A549 (cell line): ENCODE measurements around the gene GAS7. TPM values are rescaled to one million over a fixed set of nuclear protein-coding genes. Genes with fewer than 3 reads are reported as not detected.

Source experiments
- ATAC-seq, 2 experiments: fragments of 200-7000 bp in 1 of 2; fragments of >200 bp in 1 of 2; cut with Nextera tagmentation in 1 of 2; cut with Tn5 transposase in 1 of 2; 3 replicates each; pipeline versions ENCODE4 v1.8.0 to v1.9.1; 2018 to 2020; ENCODE audit warnings: mild to moderate bottlenecking in 1 of 2, moderate library complexity in 1 of 2
- CTCF ChIA-PET: fragments of 300-600 bp; sonication (Branson Sonifier 250); formaldehyde crosslinking; extraction: SDS; loops from one replicate; lab custom pipeline; 2021; ENCODE audit warnings: antibody characterized with exemption, inconsistent platforms; lab: Yijun Ruan, JAX
- POLR2A ChIA-PET: fragments of 350-600 bp; formaldehyde crosslinking; extraction: SDS; loops from one replicate; lab custom pipeline; 2021; ENCODE audit warnings: antibody characterized with exemption, inconsistent platforms; lab: Yijun Ruan, JAX
- DNase-seq, 2 experiments: peaks; one replicate each; pipeline versions ENCODE4 v3.0.0 to v3.0.0-alpha.2; 2011 to 2016; ENCODE audit warnings: low read depth in 1 of 2, low spot score in 1 of 2
- FAIRE-seq: peaks from 2 replicates; lab custom pipeline; 2011; peaks lifted over from hg19 to GRCh38; lab: Jason Lieb, UNC
- H3K27ac ChIP-seq, 2 experiments: fragments of >200 bp; sonication (Bioruptor Twin); formaldehyde crosslinking; 3 replicates each; pipeline ENCODE4 v1.5.1; 2016 to 2017
- H3K4me1 ChIP-seq: fragments of >200 bp; sonication (Bioruptor Twin); formaldehyde crosslinking; 3 replicates; pipeline ENCODE4 v1.6.1; 2016
- H3K4me2 ChIP-seq: fragments of >200 bp; sonication (Bioruptor Twin); formaldehyde crosslinking; 3 replicates; pipeline ENCODE4 v1.6.1; 2016
- H3K4me3 ChIP-seq: fragments of >200 bp; sonication (Bioruptor Twin); formaldehyde crosslinking; 3 replicates; pipeline ENCODE4 v1.5.1; 2016
- H3K9me3 ChIP-seq: fragments of >200 bp; sonication (Bioruptor Twin); formaldehyde crosslinking; 3 replicates; pipeline ENCODE4 v1.6.1; 2016
- BHLHE40 ChIP-seq: IDR thresholded peaks from 2 replicates; pipeline ENCODE4 v1.6.1; 2012; ENCODE audit warnings: low read depth, low read length, inconsistent platforms
- CBX2 ChIP-seq: fragments of 200-600 bp; sonication (generic); IDR thresholded peaks from 2 replicates; pipeline ENCODE4 v1.6.1; 2016; ENCODE audit warnings: low read depth, mild to moderate bottlenecking, borderline replicate concordance
- CHD4 ChIP-seq: fragments of 200-600 bp; sonication (generic); IDR thresholded peaks from 2 replicates; pipeline ENCODE4 v1.6.1; 2016; ENCODE audit warnings: antibody characterized with exemption, mild to moderate bottlenecking, borderline replicate concordance
- EHF ChIP-seq: fragments of 250-450 bp; sonication (Bioruptor Pico); IDR thresholded peaks from 2 replicates; pipeline ENCODE4 v1.5.0; 2020; ENCODE audit warnings: mild to moderate bottlenecking
- FOXS1 ChIP-seq: fragments of 250-450 bp; sonication (Bioruptor Pico); IDR thresholded peaks from 2 replicates; pipeline ENCODE4 v1.5.0; 2020; ENCODE audit warnings: mild to moderate bottlenecking, moderate library complexity
- HOXB13 ChIP-seq: fragments of 250-450 bp; sonication (Bioruptor Pico); IDR thresholded peaks from 2 replicates; pipeline ENCODE4 v1.5.0; 2020; ENCODE audit warnings: low read depth, mild to moderate bottlenecking, moderate library complexity
- MAZ ChIP-seq: fragments of 150-350 bp; IDR thresholded peaks from 2 replicates; pipeline ENCODE4 v1.6.1; 2014; ENCODE audit warnings: antibody characterized with exemption, low read depth, low read length, borderline replicate concordance
- POLR2A ChIP-seq: IDR thresholded peaks from 2 replicates; pipeline ENCODE4 v1.6.1; 2012; ENCODE audit warnings: mild to moderate bottlenecking, low read length
- ZFP36 ChIP-seq: fragments of 450-650 bp; IDR thresholded peaks from 2 replicates; pipeline ENCODE4 v1.6.1; 2014; ENCODE audit warnings: borderline replicate concordance; ENCODE audit not compliant: partially characterized antibody
- ZSCAN20 ChIP-seq: fragments of 250-450 bp; sonication (Bioruptor Pico); IDR thresholded peaks from 2 replicates; pipeline ENCODE4 v1.8.0; 2022; ENCODE audit warnings: mild to moderate bottlenecking, moderate library complexity
- WGBS: methylation state at CpG from one replicate; pipeline ENCODE4 v1.1.6; 2017; ENCODE audit errors: missing lambda C conversion rate; 5-methylcytosine and 5-hydroxymethylcytosine counted together
- polyA plus RNA-seq, 4 experiments: library from polyadenylated mRNA; depleted of rRNA in 3 of 4; stranded (reverse); fragments of >200 nt; fragmentation: RNase III in 1 of 4; extraction: RNeasy Plus Mini Kit Qiagen cat#74134 plus additional on column Dnase treatment in 1 of 4; gene quantifications; 2 replicates in 3 of 4; 3 replicates in 1 of 4; pipeline ENCODE4 v1.2.3, GENCODE V29; 2011 to 2017
- TF ChIP-seq, protein P1 (sequence below): fragments of 150-350 bp; IDR thresholded peaks from 2 replicates; pipeline ENCODE4 v1.6.1; 2014; ENCODE audit warnings: low read depth, mild to moderate bottlenecking, low read length
- TF ChIP-seq, protein P2 (sequence below): fragments of 250-450 bp; sonication (Bioruptor Pico); IDR thresholded peaks from 2 replicates; pipeline ENCODE4 v1.5.0; 2020; ENCODE audit warnings: low read depth, mild to moderate bottlenecking, moderate library complexity
- TF ChIP-seq, protein P3 (sequence below): fragments of 250-450 bp; sonication (Bioruptor Pico); IDR thresholded peaks from 2 replicates; pipeline ENCODE4 v1.5.0; 2021; ENCODE audit warnings: mild to moderate bottlenecking, moderate library complexity, borderline replicate concordance
- TF ChIP-seq, protein P4 (sequence below): IDR thresholded peaks from 2 replicates; pipeline ENCODE4 v1.6.1; 2012
- TF ChIP-seq, protein P5 (sequence below): fragments of 450-650 bp; IDR thresholded peaks from 2 replicates; pipeline ENCODE4 v1.6.1; 2014; ENCODE audit warnings: antibody characterized with exemption
- TF ChIP-seq, protein P6 (sequence below): fragments of 200-600 bp; sonication (generic); IDR thresholded peaks from 2 replicates; pipeline ENCODE4 v1.6.1; 2016; ENCODE audit warnings: antibody characterized with exemption, mild to moderate bottlenecking, moderate library complexity

Gene GAS7
- polyA plus RNA-seq, 2 of the 4 experiments (the other 2 are of a cell fraction): 1.3 to 1.5 TPM

DNA sequence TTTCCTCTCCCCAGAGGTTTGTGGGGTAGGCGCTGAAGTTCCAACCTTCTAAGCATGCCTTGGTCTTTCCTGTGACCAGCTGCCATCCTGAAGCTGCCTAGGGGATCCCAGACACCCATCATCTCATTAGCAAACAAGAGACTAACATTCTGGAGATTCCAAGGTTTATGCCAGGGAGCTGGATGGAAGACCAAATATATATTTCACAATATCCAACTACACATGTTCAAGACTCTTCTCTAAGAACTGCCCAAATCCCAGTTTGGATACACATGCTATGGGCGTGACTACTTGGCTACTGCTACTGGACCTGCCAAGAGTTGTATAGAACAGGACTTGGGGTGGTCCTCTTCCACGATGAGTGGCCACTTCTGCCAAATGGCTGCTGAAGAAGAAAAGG, 200.3 kb downstream of the GAS7 start:
- H3K27ac ChIP-seq: no peak overlapping the region
- no peak overlapping the region for H3K4me2 ChIP-seq
- no peaks in the 10 kb centered on the region for H3K4me1 ChIP-seq
- CTCF ChIA-PET: interaction anchor here (1.2 to 2.2 kb wide), 2 partner anchors 9 to 11 kb away, joined by 3 to 10 read pairs; no protein-coding TSS in a partner anchor
- 0 out of 3 replicates have a peak, but pooled peaks cover 4% of the 10 kb centered on the region for H3K9me3 ChIP-seq
- TF ChIP-seq, protein P1, sequence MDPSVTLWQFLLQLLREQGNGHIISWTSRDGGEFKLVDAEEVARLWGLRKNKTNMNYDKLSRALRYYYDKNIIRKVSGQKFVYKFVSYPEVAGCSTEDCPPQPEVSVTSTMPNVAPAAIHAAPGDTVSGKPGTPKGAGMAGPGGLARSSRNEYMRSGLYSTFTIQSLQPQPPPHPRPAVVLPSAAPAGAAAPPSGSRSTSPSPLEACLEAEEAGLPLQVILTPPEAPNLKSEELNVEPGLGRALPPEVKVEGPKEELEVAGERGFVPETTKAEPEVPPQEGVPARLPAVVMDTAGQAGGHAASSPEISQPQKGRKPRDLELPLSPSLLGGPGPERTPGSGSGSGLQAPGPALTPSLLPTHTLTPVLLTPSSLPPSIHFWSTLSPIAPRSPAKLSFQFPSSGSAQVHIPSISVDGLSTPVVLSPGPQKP: no peak
- TF ChIP-seq MAZ: no peak
- TF ChIP-seq, all 56 proteins: peak for 0
- no peak overlapping the region for H3K4me3 ChIP-seq
- ATAC-seq (no peak), FAIRE-seq (no peak), DNase-seq (no peak)
- 28% methylated on average over 3 of the region's 3 CpGs for WGBS
- POLR2A ChIA-PET: no interaction called here

DNA sequence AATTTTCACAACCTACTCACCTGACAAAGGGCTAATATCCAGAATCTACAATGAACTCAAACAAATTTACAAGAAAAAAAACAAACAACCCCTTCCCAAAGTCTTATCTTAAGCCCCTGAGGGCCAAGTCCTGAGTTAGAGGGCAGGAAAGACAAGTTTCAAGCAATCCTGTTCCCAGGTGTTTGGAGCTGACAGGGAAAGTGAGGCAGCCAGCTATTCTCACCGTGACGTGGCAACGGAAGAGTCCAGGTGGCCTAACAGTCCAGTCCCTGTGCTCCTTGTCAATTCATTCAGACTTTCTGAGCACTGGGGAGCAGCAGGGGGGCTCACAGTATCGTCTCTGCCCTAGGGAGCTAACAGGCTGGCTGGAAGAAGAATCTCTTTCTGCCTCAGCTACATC, 203.6 kb downstream of the GAS7 start:
- 30% methylated on average over 4 of the region's 4 CpGs for WGBS
- H3K4me3 ChIP-seq: no peak overlapping the region
- H3K4me2 ChIP-seq: no peak overlapping the region
- H3K27ac ChIP-seq: no peak overlapping the region
- H3K4me1 ChIP-seq: no peaks in the 10 kb centered on the region
- CTCF ChIA-PET: interaction anchor here (0.7 to 1.3 kb wide), 4 partner anchors 10 to 623 kb away, joined by 3 read pairs; no protein-coding TSS in a partner anchor
- H3K9me3 ChIP-seq: 0 out of 3 replicates have a peak, but pooled peaks cover 4% of the 10 kb centered on the region
- TF ChIP-seq EHF (CRISPR knock-in tag): no peak
- no peak for TF ChIP-seq HOXB13 (CRISPR knock-in tag)
- no peak for TF ChIP-seq POLR2A
- no peak for TF ChIP-seq ZSCAN20 (CRISPR knock-in tag)
- TF ChIP-seq, protein P2, sequence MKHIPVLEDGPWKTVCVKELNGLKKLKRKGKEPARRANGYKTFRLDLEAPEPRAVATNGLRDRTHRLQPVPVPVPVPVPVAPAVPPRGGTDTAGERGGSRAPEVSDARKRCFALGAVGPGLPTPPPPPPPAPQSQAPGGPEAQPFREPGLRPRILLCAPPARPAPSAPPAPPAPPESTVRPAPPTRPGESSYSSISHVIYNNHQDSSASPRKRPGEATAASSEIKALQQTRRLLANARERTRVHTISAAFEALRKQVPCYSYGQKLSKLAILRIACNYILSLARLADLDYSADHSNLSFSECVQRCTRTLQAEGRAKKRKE: no peak
- no peak for TF ChIP-seq CHD4
- TF ChIP-seq, all 56 proteins: peak for 0
- ATAC-seq (no peak), FAIRE-seq (no peak), DNase-seq (no peak)
- POLR2A ChIA-PET: no interaction called here

DNA sequence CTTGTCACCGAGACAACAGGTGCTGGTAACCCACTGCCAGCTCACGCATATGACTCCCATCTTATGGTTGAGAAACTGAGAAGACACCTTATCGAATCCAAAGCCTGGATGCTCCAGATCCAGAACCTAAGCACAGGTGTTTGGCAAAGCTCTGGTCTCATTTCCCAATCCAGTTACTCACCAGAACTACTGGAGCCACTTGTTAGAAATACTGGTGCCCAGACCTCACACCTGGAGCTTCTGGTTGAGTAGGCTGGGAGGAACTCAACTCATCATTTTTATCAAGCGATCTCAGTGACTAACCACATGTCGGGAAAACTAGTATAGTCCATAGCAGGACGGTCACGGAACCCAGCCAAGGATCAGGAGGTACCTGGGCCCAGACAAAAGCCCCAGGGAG, 206.6 kb downstream of the GAS7 start:
- DNase-seq (no peak), FAIRE-seq (no peak), ATAC-seq (no peak)
- Histone ChIP-seq H3K4me1 (no peaks in the 10 kb centered on the region), H3K4me2 (no peak overlapping the region), H3K4me3 (no peak overlapping the region), H3K9me3 (0 out of 3 replicates have a peak, but pooled peaks cover 4% of the 10 kb centered on the region), H3K27ac (no peak overlapping the region)
- ChIA-PET CTCF (interaction anchor here (0.7 to 1.8 kb wide), 3 partner anchors 9 to 623 kb away, joined by 3 to 11 read pairs (median 3); no protein-coding TSS in a partner anchor), POLR2A (no interaction called here)
- TF ChIP-seq CHD4: no peak
- TF ChIP-seq ZFP36: no peak
- TF ChIP-seq, protein P3, sequence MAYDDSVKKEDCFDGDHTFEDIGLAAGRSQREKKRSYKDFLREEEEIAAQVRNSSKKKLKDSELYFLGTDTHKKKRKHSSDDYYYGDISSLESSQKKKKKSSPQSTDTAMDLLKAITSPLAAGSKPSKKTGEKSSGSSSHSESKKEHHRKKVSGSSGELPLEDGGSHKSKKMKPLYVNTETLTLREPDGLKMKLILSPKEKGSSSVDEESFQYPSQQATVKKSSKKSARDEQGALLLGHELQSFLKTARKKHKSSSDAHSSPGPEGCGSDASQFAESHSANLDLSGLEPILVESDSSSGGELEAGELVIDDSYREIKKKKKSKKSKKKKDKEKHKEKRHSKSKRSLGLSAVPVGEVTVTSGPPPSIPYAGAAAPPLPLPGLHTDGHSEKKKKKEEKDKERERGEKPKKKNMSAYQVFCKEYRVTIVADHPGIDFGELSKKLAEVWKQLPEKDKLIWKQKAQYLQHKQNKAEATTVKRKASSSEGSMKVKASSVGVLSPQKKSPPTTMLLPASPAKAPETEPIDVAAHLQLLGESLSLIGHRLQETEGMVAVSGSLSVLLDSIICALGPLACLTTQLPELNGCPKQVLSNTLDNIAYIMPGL (CRISPR knock-in tag): no peak
- TF ChIP-seq, protein P4, sequence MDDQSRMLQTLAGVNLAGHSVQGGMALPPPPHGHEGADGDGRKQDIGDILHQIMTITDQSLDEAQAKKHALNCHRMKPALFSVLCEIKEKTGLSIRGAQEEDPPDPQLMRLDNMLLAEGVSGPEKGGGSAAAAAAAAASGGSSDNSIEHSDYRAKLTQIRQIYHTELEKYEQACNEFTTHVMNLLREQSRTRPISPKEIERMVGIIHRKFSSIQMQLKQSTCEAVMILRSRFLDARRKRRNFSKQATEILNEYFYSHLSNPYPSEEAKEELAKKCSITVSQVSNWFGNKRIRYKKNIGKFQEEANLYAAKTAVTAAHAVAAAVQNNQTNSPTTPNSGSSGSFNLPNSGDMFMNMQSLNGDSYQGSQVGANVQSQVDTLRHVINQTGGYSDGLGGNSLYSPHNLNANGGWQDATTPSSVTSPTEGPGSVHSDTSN: no peak
- TF ChIP-seq, protein P5, sequence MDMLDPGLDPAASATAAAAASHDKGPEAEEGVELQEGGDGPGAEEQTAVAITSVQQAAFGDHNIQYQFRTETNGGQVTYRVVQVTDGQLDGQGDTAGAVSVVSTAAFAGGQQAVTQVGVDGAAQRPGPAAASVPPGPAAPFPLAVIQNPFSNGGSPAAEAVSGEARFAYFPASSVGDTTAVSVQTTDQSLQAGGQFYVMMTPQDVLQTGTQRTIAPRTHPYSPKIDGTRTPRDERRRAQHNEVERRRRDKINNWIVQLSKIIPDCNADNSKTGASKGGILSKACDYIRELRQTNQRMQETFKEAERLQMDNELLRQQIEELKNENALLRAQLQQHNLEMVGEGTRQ: no peak
- no peak for TF ChIP-seq CBX2
- TF ChIP-seq, protein P6, sequence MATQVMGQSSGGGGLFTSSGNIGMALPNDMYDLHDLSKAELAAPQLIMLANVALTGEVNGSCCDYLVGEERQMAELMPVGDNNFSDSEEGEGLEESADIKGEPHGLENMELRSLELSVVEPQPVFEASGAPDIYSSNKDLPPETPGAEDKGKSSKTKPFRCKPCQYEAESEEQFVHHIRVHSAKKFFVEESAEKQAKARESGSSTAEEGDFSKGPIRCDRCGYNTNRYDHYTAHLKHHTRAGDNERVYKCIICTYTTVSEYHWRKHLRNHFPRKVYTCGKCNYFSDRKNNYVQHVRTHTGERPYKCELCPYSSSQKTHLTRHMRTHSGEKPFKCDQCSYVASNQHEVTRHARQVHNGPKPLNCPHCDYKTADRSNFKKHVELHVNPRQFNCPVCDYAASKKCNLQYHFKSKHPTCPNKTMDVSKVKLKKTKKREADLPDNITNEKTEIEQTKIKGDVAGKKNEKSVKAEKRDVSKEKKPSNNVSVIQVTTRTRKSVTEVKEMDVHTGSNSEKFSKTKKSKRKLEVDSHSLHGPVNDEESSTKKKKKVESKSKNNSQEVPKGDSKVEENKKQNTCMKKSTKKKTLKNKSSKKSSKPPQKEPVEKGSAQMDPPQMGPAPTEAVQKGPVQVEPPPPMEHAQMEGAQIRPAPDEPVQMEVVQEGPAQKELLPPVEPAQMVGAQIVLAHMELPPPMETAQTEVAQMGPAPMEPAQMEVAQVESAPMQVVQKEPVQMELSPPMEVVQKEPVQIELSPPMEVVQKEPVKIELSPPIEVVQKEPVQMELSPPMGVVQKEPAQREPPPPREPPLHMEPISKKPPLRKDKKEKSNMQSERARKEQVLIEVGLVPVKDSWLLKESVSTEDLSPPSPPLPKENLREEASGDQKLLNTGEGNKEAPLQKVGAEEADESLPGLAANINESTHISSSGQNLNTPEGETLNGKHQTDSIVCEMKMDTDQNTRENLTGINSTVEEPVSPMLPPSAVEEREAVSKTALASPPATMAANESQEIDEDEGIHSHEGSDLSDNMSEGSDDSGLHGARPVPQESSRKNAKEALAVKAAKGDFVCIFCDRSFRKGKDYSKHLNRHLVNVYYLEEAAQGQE: no peak
- no peak for TF ChIP-seq EHF (CRISPR knock-in tag)
- TF ChIP-seq BHLHE40: no peak
- TF ChIP-seq FOXS1 (CRISPR knock-in tag): no peak
- WGBS: 51% methylated on average over 7 of the region's 7 CpGs
